GM10248 (cell line): ENCODE results near the gene ALG12.
"Not testable (repeated sequence)": the region's sequence is repeated elsewhere in the genome, so short reads cannot be mapped to it uniquely, and the experiment has no call there.

Experiments
- CTCF ChIA-PET: fragments of 300-600 bp; sonication (Branson Sonifier 250); formaldehyde crosslinking; extraction: SDS; loops from one replicate; lab custom pipeline; 2021; ENCODE audit warnings: antibody characterized with exemption; lab: Yijun Ruan, JAX
- POLR2A ChIA-PET: fragments of 350-650 bp; sonication (Branson Sonifier 250); formaldehyde crosslinking; extraction: SDS; loops from one replicate; lab custom pipeline; 2020; ENCODE audit warnings: antibody characterized with exemption; lab: Yijun Ruan, JAX
- DNase-seq: peaks from one replicate; pipeline ENCODE4 v3.0.0; 2012; ENCODE audit errors: extremely low spot score
- TF ChIP-seq, protein P1 (sequence below): IDR thresholded peaks from 2 replicates; pipeline ENCODE4 v1.5.1; 2012; ENCODE audit warnings: mild to moderate bottlenecking, low read depth; ENCODE audit errors: extremely low read depth, missing control alignments, control extremely low read depth

Gene ALG12

DNA sequence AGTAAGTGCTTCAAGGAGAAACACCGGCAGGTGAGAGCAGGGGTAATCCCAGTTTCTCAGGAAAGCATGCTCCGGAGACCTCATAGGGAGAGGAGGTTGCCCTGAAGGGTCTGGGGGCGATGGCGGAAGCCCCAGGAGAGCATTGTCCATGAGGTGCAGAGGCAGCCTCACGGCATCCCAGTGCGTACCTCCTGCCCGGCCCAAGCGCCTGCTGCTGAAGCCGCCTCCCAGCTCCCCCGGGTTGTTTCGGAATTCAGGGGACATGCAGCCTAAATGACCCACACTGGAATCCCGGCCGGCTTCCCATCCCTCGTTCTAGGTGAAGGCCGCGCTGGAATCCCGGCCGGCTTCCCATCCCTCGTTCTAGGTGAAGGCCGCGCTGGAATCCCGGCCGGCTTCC is 61.9 kb downstream of the ALG12 start:
- TF ChIP-seq, protein P1, sequence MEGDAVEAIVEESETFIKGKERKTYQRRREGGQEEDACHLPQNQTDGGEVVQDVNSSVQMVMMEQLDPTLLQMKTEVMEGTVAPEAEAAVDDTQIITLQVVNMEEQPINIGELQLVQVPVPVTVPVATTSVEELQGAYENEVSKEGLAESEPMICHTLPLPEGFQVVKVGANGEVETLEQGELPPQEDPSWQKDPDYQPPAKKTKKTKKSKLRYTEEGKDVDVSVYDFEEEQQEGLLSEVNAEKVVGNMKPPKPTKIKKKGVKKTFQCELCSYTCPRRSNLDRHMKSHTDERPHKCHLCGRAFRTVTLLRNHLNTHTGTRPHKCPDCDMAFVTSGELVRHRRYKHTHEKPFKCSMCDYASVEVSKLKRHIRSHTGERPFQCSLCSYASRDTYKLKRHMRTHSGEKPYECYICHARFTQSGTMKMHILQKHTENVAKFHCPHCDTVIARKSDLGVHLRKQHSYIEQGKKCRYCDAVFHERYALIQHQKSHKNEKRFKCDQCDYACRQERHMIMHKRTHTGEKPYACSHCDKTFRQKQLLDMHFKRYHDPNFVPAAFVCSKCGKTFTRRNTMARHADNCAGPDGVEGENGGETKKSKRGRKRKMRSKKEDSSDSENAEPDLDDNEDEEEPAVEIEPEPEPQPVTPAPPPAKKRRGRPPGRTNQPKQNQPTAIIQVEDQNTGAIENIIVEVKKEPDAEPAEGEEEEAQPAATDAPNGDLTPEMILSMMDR = no peak
- CTCF ChIA-PET = interaction anchor here (0.8 to 1.3 kb wide), 3 partner anchors 31 to 174 kb away, joined by 3 to 4 read pairs (median 4); no protein-coding TSS in a partner anchor
- DNase-seq = no peak
- POLR2A ChIA-PET = no interaction called here

DNA sequence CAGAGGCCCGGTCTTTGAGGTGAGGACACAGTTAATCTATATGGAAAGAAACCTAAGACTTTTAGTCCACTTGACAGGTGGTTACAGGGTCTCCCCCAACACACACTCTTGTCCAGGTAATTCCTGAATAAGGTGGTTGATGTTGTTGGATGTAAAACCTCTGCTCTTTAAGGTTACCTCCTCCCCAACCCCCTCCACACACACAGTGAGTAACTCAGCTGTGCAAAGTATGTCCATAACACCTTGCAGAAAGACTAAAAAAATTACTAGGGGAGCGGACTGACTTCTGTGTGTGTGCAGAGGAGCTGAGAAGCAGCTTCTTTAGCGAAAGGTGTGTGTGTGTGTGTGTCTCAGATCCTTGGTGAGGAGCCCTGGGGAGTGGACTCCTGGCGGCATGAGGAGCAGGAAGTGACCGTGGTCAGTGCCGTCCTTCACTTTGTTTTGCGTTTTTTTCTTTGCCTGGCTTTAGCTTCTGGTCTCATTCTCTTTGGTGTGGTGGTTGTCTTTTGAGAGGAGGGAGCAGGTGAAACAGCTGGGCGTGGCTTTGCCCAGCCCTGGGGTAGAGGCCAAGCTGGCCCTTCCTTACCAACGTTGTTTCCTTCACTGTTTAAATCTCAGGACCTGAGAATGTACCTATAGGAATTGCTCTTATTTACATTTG is 62.9 kb downstream of the ALG12 start:
- DNase-seq = no peak
- POLR2A ChIA-PET = no interaction called here
- TF ChIP-seq, protein P1 = no peak
- CTCF ChIA-PET = interaction anchor here (1.3 kb wide), 1 partner anchor 175 kb away, joined by 4 read pairs; no protein-coding TSS in a partner anchor

DNA sequence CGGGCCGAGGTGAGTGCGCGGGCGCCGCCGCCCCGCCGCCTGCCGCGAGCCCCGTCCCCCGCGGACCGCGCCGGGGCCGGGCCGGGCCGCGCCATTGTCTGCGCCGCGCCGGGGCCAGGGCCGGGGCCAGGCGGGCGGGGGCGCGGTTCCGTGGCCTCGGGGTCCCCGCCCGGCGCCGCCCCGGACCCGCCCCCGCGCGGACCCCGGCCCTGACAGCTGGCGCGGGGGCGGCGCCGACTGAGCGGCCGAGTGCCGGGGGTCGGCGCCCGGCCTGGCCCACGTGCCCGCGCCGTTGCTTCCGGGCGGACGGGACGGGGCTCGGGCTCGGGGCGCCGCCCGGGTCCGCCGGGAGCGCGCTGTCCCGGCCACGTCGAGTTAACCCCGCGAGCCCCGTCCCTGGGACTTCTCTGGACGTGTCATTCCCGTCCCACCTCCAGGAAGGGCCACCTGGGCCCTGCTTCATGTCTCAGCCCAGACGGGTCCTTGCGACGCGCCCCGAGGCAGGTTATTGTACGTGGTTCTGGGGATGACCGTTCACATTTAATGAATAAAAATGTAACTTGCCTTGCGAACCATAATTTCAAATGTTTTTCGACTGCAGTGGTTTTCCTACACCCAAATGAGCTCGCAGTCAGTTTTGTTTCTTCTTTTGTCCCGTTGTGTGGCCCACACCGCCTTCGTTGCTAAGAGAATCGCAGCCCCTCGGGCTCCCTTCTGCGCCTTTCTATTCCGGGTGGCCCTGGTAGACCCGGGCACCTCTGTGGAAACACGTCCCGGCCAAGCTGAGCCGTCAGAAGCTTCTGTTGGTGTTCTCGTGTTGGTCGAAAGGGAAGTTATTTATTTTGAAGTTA is 64.0 kb downstream of the ALG12 start:
- DNase-seq = peak; percentile 36
- ChIA-PET CTCF (interaction anchor here (1.0 kb wide), 2 partner anchors 17 to 71 kb away, joined by 3 read pairs; no protein-coding TSS in a partner anchor), POLR2A (no interaction called here)
- TF ChIP-seq, protein P1 = no peak

DNA sequence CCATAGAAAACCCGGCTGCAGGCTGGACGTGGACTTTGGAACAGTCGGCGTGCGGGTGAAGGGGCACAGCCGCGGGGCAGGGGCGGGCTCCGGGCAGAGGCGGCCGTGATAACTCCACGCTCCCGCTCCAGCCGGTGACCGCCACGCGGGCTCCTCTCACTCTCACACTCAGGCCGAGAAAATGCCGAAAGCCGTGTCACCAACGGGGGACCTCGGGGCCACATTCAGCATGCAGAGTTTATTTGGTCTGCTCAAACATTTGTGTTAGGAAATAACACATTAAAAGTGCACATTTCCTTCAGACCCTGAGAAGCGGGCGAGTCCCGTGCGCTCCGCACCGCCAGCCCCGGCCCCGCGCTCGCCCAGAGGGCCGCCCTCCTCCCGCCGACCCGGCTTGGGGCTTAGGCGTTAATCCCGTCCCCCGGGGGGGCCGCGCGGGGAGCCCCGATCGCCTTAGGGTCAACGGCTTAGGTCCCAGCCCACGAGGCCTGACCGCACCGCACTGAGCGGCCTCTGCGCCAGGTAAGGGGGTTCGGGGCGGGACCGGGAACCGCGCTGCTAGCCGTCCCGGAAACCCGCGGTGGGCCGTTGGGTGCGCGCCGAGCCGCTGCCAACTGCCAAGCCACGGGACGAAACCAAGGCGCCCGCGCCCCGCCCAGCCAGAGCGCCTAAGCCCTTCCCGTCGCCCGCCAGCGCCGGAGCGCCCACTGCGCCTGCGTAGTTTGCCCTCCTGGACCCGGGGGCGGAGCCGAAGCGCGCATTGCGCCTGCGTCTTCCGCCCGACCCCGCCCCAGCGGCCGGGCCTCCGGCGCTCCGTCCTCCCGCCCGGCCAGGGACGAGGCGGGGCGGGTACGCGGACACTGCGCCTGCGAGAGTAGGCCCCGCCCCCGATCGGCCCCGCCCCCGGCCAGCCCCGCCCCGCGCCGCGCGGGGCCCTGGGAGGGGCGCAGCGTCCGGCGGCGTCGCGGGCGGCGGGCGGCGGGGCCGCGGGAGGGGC is 65.0 kb downstream of the ALG12 start, which contains the start of gene ZBED4:
Gene ZBED4, plus strand, starts transcription at position 947 of the 997 bp plus-strand sequence. CDS start 29,819 bp downstream, outside the sequence.
- TF ChIP-seq, protein P1 = no peak
- ChIA-PET POLR2A (no interaction called here), CTCF (no interaction called here)
- DNase-seq = peak; percentile 100

DNA sequence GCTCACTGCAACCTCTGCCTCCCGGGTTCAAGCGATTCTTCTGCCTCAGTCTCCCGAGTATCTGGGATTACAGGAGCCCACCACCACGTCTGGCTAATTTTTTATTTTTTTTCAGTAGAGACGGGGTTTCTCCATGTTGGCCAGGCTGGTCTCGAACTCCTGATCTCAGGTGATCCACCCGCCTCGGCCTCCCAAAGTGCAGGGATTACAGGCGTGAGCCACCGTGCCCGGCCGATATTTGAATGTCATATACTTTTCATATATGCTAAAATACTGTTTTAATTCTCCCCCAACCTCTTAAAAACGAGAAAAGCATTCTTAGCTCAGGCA is 65.7 kb downstream of the ALG12 start:
- CTCF ChIA-PET, DNase-seq, POLR2A ChIA-PET: not testable (repeated sequence)

DNA sequence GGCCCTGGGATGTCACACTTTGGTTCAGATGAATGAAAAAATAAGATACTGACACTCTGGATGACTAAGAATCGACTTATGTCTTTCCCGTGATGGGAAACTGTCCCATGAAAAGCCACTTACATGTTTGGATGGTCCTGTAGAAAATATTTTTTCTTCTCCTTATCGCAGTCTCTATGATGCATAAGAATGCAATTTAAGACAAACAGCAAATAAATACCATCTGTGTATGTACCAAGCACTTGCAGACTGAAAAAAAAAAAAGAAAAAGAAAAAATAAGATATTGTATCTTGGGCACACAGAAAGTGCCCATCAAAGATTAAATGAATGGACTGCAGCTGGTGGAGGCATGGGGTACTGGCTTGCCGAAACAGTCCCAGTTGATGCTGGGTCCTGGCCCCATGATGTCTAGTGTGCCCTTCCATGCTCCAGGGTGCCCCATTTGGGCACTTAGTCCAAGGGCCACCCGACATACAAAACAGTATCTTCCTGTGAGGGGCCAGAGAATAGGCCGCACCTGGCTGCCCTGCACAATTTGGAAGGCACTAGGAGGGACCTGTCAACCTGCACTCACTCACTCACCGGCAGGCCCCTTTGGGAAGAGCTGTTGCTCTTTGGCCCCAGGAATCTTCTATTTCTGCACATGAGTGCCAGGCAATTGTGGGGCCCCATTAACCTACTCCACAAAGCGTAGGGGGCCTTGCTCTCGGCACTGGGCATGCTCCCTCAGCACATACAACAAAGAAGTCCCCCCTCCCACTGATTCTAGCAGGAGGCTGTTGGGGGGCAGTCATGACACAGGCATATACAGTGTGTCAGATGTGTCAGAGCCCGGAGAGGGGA is 67.1 kb downstream of the ALG12 start:
- TF ChIP-seq, protein P1 = no peak
- CTCF ChIA-PET = no interaction called here
- POLR2A ChIA-PET = no interaction called here
- no peak for DNase-seq
